SHP77 (cell line): ENCODE data around the gene CAVIN2.

Source experiments
- DNase-seq, 2 experiments: peaks; one replicate each; lab custom pipeline; 2025; lab: John Stamatoyannopoulos, UW

The CAVIN2 gene

DNA sequence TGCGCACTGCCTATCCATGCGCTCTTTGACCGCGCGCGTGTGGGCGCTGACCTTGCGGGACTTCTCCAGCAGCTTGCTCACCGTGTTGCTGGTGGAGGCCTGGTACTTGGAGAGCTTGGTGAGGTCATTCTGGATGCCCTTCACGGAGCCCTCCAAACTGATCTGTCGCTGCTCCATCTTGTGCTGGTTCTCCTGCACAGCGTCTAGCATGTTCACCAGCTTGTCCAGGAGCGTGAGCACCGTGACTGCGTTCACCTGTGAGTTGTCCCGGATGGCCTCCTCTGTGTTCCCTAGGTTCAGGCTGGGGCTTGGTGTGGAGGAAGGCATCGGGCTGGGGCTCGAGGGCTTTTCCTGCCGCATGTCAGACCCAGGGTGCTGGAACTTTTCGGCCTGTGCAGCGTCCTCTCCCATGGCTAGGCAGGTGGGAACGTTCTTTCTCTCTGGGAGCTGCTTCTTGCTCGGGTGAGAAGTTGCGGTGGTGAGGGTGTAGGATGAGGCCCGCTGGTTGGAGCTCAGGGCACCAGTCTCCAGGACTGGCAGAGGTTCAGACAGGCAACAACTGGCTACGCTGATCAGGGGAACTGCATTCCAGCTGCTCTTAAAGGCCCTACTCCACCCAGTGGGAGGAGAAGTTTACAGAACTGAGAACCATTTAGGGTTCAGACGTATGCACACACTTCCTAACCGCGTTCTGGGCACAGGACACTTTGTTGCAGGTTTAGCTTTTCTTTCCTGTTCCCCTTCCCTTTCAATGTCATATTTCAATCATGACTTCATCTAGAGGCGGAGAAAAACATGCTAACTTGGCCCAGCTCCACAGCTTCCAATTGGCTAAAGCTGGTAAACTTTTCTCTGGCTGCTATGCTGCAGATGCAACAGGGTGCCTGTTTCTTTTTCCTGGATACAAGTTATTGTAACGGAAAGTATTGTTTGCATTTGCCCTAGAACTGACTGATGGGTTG, at the start of gene CAVIN2:
TSS of gene CAVIN2 (minus strand) at position 574 of the 962 bp plus-strand sequence. CDS start at position 411, 163 bp downstream.
- no peak for DNase-seq

DNA sequence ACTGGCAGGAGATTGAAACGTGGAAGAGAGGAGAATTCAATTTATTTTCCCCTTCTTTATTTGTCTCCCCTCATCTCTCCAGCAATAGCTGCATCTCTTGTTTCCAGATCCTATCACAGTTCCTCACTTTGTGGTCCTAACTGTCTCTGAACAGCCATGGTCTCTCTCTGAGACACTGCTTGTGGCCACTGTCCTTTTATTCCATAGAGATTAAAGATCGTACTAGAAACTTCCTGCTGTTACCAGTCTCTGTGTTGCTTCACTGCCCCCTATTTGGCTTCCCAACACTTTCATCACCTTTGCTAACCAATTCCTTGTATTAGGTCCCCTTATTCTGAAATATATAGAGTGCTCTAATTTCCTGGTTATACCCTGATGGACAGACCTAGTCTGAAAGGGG, 48.9 kb upstream of the CAVIN2 start:
- no peak for DNase-seq

- DNase-seq: no peak
Observed at GRCh38 chr2:191895195-191895594, 48.3 kb upstream of the CAVIN2 start.

- no peak for DNase-seq
Observed at GRCh38 chr2:191894681-191895147, 47.8 kb upstream of the CAVIN2 start.

GRCh38 chr2:191892391-191892790, 45.5 kb upstream of the CAVIN2 start:
- no peak for DNase-seq

DNA sequence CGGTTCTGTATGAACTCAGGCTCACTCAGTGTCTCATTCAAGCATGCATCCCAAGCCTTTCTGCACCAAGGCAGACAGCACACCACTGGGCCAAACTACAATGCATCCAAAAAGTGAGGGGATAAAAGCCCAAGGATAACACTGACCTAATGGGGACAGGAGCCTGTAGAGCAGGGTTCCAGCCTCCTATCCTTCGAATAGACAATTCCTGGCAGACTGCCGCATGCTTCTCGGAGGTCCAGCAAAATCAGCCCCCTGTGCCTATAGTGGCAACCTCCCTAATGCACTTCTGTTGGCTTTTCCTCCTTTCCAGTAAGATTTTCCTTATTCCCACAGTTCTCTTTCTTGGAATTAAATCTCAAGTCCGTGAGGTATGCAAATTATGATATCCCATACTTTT, 44.8 kb upstream of the CAVIN2 start:
- no peak for DNase-seq

- no peak for DNase-seq
Observed at GRCh38 chr2:191889931-191890330, 43.0 kb upstream of the CAVIN2 start.

GRCh38 chr2:191888400-191889166, 41.7 kb upstream of the CAVIN2 start:
- no peak for DNase-seq

DNA sequence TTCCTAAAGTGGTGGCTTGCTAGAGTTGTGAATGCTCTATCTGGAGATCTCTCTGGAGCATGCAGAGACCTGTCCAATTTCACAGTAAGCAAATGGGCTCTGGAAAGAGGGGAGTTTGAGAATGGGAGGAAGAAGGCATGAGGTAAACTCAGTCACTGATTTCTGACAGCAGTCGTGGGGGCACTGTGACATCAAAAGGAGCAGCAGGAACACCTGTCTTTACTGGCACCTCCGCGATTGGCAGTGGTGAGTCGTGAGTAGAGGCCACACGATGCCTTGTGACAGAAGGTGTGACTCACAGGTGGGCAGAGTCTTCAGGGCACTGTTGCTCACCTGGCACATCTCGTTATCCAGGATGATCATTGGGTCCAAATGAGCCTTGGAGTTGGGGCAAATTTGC, 38.8 kb upstream of the CAVIN2 start:
- DNase-seq: no peak

GRCh38 chr2:191885098-191885497, 38.2 kb upstream of the CAVIN2 start:
- no peak for DNase-seq

DNA sequence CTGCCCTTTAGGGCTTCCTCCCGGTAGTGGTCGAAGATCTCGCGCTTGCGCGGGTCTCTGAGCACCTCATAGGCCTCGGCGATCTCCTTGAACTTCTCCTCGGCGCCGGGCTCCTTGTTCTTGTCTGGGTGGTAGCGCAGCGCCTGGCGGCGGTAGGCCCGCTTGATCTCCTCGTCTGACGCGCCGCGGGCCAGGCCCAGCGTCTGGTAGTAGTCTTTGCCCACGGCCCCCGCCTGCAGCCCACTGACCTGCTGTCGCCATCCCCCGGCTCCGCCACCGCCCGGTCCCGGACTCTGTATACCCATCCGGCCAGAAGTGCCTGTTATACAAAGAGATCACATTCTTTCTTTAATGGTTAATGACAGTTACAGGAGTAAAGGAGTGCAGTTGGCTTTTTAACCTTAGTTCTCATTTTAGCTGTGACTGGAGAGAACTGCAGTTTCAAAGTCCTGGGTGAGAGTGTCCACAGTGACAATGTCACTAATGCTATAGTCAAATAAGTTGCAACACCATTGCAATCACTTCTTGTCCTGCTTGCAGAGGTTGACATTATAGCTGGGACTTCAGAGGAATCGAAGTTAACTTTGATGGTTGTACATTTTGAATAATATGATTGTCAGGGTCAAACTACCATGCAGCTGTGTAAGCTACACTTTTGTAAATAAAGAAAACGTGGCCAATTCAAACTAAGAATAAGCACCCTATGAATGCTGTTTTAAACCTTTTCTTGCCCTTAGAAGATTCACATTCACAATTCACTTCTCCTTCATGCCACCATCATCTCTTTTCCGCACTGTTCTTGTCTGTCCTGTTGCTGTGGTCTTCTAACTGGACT, 35.3 kb upstream of the CAVIN2 start:
- DNase-seq: no peak

- DNase-seq: no peak
Observed at GRCh38 chr2:191878548-191879279, 31.8 kb upstream of the CAVIN2 start.

DNA sequence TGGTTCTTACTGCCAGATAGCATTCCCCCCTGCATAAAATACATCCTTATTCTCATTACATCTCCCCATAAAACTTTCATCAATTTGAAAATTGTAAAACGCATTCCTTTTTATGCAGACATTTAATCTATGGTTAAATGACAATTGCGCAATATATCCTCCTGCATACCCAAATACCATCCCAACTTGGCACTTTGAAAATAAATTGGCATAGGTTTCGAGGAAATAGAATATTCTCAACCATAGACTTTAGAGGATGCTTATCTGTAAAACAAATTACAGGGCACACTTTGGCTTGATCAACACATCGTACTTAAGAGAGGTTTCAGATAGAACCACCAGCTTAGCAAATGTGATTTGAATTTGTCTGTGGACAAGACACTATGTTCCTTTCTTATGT, 31.0 kb upstream of the CAVIN2 start:
- DNase-seq: no peak

DNA sequence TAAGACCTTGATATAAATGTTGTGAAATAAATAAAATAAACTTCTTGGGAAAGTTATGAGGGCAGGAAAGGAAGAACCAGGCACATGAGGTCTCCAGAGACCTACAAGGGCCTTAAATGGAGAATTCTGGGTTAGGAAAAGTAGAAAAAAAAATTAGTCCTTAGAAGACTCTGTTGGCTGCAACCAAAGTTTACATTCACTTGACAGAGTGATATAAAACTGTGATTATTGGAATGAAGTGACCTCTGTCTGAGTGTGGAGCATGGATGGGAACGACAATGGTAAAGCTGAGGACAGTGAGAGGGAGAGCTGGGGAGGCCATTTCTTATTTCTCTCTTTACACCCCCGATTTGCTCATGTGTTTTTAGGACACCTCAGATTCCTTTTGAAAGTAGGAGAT, 29.0 kb upstream of the CAVIN2 start:
- no peak for DNase-seq

GRCh38 chr2:191870744-191871143, 23.9 kb upstream of the CAVIN2 start:
- no peak for DNase-seq

DNA sequence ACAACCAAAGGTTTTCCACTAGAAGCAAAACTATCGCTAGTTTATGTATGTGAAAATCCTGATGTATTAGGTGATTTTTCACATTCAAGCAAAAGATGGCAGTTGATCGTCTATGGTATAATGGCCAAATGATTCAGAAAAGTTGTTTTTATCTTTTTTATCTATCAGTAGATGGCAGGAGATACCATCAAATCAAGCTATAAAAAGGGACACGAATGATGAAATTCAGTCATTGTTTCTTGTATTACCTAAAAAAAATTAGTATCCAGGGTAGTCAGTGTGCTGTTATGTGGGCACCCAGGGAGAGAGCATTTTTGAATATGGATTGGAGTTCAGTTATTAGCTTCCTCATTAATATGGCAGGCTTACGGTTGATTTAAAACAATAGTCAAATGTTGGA, 22.9 kb upstream of the CAVIN2 start:
- no peak for DNase-seq

DNA sequence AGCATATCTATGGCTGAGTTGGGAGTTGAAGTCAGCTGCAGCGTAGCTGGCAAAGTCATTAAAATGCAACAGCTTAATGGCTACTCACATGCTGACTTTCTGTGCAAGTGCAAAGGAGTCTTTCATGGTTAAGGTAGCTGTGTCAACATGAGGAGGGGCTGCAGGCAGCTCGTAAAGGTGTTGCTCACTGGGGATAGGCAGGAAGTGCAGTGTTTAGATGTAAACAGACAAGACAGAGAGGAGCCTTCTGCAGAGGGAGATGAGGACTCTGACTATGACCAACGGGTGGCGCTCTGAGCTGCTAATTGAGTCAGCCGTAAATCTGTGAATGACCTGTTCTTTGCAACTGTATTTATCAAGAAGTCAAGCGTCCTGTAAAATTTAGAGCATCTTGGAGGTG, 22.3 kb upstream of the CAVIN2 start:
- DNase-seq: peak; percentile 61 to 70

DNA sequence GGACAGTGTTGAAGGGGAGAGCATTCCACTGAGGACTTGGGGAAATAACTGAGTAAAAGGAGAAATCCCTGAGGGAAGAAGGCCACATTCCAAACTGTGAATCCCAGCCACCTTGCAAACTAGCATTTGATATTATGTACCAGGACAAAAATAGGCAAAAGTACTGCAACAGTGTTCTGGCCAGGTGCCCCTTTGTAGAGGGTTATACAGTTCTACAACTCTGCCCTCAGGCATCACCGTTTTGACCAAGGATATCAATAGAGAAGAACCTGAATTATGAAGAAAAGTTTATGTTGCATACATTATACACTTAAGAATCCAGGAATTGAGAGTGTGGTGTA, 20.6 kb upstream of the CAVIN2 start:
- no peak for DNase-seq

DNA sequence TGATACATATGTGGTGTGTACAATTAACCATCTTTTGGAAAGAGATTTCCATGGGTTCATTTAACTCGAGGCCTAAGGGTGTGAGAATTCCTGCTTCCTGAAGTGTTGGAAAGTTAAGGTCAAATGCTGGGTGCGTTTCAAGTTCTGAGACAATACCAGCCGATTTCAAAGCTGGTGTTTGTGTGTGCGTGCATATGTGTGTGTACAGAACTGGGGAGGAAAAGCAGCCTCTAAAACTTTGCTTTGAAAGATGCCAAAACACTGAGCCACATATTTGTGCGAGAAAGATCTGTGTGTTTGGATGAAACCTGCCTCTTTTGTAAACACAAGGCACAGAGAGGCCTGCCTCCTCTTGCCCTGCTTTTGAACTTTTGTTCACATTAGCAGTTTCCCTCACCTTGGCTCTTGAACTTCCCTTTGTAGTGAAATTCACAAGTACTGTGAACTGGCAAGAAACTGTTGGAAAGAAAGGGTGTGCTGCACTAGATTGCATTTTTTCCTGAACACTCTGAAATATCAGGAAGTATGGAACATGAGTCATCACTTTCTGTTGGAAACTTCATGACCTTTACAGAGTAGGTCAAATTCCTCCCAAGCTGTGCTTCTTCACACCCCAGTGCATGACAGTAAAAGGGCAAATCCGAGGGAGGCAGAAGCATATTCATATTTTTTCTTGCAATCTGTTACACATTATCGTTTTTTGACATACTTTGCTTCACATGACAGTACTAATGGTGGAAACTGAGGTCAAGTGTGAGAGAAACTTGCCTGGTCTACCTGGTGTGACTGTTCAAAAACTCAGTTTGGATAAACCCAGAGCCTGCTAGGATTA, 20.0 kb upstream of the CAVIN2 start:
- DNase-seq: no peak

DNA sequence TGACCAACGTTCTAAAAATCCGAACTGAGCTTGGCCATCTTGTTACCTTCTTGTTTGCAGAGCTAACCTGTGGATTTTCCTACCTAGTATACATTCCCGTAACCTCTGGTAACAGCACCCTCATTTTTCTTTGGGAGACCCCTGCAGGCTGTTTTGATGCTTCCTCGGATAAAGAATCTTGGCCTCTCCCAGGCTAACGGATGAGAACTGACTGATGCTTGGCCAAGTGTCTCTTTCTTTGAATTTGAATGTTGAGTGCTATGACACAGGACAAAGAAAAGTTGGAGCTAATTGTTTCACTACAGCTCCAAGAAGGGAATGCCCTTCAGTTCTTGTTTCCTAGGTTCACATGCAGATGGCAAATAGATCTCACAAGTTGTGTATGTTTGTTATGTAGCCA, 19.3 kb upstream of the CAVIN2 start:
- DNase-seq: no peak
